MM.1S (cell line): ENCODE data around the gene PAOX.

Experiments
- EZH2 ChIP-seq: fragments of 300-600 bp; sonication (generic); optimal IDR thresholded peaks from 2 replicates; pipeline ENCODE3; 2017; ENCODE audit warnings: low read depth, mild to moderate bottlenecking, antibody characterized with exemption, low read length, mixed read lengths
- EZH2phosphoT487 ChIP-seq: fragments of 300-600 bp; sonication (generic); IDR thresholded peaks from 2 replicates; pipeline ENCODE4 v1.6.1; 2018; ENCODE audit warnings: antibody characterized with exemption, low read length
- TF ChIP-seq, protein P1 (sequence below): fragments of 300-600 bp; sonication (generic); IDR thresholded peaks from 2 replicates; pipeline ENCODE4 v1.5.1; 2016; ENCODE audit warnings: antibody characterized with exemption, low read length, mixed read lengths

DNA sequence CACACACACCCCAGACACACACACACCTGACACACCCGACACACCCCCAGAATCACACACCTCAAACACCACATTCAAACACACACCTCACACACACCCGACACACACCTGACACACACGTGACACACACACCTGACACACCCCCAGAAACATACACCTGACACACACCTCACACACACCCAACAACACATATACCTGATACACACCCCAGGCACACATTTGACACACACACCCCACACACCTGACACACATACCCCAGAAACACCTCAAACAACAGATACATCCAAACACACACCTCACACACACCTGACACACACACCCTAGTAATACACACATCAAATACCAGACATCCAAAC is 41.7 kb upstream of the PAOX start:
- TF ChIP-seq EZH2 (no peak), EZH2phosphoT487 (no peak)
- TF ChIP-seq, protein P1, sequence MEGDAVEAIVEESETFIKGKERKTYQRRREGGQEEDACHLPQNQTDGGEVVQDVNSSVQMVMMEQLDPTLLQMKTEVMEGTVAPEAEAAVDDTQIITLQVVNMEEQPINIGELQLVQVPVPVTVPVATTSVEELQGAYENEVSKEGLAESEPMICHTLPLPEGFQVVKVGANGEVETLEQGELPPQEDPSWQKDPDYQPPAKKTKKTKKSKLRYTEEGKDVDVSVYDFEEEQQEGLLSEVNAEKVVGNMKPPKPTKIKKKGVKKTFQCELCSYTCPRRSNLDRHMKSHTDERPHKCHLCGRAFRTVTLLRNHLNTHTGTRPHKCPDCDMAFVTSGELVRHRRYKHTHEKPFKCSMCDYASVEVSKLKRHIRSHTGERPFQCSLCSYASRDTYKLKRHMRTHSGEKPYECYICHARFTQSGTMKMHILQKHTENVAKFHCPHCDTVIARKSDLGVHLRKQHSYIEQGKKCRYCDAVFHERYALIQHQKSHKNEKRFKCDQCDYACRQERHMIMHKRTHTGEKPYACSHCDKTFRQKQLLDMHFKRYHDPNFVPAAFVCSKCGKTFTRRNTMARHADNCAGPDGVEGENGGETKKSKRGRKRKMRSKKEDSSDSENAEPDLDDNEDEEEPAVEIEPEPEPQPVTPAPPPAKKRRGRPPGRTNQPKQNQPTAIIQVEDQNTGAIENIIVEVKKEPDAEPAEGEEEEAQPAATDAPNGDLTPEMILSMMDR, result no peak
